GM13976 (cell line): ENCODE measurements around the gene TMEM181.
"Not testable (repeated sequence)": the region's sequence is repeated elsewhere in the genome, so short reads cannot be mapped to it uniquely, and the experiment has no call there.

Experiments
- DNase-seq: peaks from one replicate; pipeline ENCODE4 v3.0.0; 2012; ENCODE audit warnings: low spot score
- CTCF ChIP-seq: IDR thresholded peaks from 2 replicates; pipeline ENCODE4 v1.5.1; 2012; ENCODE audit warnings: borderline replicate concordance, mild to moderate bottlenecking; ENCODE audit not compliant: insufficient read depth; ENCODE audit errors: extremely low read depth, missing control alignments, control extremely low read depth
- in situ Hi-C: fragments of 300-500 bp; cut with MboI; formaldehyde crosslinking; loops from one replicate; pipeline ENCODE4 v1.12.0; 2022; ENCODE audit warnings: low sequenced_read_pairs, mixed read lengths, inconsistent platforms; ENCODE audit not compliant: unreplicated experiment

The TMEM181 gene

DNA sequence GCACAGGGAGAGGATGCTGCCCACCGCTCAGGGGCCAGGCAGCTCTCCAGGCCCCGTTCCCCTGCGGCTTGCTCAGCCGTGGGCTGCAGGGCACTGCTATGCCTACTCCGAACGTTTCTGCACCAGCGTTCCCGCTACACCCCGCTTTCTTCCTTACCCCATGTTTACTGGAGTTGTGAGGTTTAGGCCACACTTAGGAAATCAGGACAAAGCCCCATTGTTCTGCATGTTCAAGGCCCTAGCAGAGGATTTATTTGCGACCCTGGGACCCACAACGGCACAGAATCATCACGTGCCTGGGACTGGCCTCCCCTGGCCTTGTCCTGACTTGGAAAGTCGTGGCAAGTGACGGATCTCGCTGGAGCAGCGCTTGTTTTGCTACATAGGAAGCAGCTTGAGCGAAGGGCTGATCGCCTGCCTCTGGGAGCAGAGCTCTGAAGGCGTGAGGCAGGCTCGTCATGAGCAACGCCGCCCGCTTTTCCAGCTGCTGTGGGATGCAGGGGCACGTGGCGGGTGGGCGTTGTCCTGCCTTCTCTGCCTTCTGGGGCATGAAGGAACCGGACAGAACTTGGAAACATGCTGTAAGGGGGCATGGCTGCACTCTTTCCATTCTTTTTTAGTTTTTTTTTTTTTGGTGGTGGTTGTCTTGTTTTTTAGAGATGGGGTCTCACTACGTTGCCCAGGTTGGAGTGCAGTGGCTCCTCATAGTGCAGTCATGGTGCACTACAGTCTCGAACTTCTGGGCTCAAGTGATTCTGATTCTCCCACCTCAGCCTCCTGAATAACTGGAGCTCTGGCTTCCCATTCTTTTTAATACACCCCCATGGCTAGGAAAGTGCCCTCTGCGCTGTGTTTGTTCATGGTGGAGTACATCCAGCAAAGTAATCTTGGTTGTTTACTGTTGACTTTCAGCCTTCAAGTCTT is 14.6 kb upstream of the TMEM181 start:
- no peak for DNase-seq
- TF ChIP-seq CTCF, result no peak
- in situ Hi-C loops, result no loop called here

DNA sequence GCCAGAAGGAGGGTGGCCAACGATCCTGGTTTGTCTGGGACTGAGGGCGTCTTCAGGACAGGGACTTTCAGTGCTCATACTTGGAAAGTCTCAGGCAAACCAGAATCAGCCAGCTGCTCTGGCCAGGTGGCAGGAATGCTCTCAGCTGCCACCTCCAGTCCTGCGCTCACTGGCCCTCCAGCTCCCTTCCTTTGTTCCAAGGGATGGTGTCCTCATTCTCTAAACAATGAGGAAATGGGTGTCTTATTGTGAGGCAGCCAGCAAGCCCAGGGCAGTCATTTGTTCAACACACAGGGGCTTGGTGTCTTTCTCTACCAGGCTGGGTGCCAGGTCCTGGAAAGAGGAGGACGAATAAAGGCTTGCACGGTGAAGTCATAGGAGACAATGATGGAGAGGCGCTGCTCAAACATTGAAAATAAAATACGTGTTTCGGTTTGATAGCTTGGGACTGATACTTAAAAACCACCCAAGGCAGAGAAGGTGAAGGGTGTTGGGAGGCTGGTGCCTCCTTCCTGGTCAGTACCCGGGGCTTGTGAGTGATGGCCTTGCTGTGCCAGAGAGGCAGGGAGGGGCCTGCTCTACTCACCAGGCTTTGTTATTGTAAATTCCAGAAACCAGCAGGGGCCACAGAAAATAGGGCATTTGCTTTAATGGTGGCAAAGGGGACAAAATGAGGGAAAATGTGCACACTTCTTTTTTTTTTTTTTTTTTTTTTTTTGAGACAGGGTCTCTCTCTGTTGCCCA is 11.3 kb upstream of the TMEM181 start:
- no peak for DNase-seq

GRCh38 chr6:158552055-158552795 is 7.7 kb upstream of the TMEM181 start:
- in situ Hi-C loops, result no loop called here
- DNase-seq, result no peak
- TF ChIP-seq CTCF, result no peak

More for the DNA sequence above, 11.3 kb upstream of the TMEM181 start:
- in situ Hi-C loops, result no loop called here
- TF ChIP-seq CTCF, result no peak

DNA sequence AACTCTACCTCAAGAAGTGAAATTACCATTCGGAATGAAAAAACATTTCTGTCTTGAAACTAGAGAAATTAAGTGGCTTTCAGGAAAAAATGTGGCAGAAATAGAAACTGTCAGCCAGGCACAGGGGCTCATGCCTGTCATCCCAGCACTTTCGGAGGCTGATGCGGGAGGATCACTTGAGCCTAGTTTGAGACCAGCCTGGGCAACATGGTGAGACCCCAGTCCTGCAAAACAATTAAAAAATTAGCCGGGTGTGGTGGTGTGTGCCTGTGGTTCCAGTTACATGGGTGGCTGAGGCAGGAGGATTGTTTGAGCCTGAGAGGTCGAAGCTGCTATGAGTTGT is 7.1 kb upstream of the TMEM181 start:
- TF ChIP-seq CTCF, result no peak
- in situ Hi-C loops, result no loop called here
- DNase-seq, result no peak

DNA sequence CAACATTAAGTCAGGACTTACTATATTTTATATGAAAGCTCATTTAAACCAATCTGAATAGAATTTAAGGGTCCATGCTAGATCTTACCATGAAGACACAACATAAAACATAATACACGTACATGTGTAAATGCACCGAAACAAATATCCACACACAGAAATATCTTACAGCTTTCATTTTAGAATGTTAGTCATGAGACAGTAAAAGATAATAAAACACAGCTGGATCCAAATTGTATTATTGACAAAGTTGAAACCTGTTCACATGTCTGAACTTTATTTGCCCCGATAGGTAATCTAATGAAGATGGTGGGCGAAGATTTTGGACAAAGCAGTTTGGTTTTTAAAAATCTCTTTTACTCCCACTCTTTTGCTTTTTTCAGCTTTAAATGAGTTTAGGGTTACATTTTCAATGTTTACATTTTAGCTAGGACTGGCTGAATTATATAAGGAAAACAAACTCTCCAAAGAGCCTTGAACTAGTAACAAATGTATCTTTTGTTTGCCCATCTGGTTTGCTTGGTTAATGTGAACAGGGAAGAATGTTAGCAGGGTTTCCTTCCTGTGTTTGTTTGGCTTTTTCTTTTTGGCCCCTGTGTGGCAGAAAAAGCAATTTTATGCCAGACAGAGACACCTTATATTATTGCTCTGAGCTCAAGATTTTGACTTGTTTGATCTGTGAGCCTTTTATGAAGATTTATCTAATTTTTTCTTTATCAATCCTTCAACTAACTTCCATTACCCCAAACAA is 5.1 kb upstream of the TMEM181 start:
- in situ Hi-C loops, result no loop called here
- no peak for DNase-seq
- no peak for TF ChIP-seq CTCF

- no peak for TF ChIP-seq CTCF
- DNase-seq, result no peak
These were observed 3.8 kb upstream of the TMEM181 start for GRCh38 chr6:158556113-158556512.

DNA sequence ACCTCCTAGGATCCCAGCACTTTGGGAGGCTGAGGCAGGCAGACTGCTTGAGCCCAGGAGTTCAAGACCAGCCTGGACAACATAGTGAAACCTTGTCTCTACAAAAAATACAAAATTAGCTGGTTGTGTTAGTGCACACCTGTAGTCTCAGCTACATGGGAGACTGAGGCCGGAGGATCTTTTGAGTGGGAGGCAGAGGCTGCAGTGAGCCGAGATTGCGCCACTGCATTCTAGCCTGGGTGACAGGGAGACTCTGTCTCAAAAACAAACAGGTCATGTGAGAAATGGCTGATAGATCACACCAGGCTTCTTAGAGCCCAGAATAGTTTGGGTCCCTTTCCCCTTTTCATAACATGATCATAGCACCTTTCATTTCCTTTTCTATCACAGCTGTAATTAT is 2.8 kb upstream of the TMEM181 start:
- in situ Hi-C loops, result not testable (repeated sequence)

More at GRCh38 chr6:158556113-158556512, 3.8 kb upstream of the TMEM181 start:
- in situ Hi-C loops, result no loop called here

More for the DNA sequence above, 2.8 kb upstream of the TMEM181 start:
- DNase-seq, result not testable (repeated sequence)
